Measurements from ENCODE around the gene MYO10.
"Not testable (repeated sequence)": the region's sequence is repeated elsewhere in the genome, so short reads cannot be mapped to it uniquely, and the experiment has no call there.

Gene MYO10

DNA sequence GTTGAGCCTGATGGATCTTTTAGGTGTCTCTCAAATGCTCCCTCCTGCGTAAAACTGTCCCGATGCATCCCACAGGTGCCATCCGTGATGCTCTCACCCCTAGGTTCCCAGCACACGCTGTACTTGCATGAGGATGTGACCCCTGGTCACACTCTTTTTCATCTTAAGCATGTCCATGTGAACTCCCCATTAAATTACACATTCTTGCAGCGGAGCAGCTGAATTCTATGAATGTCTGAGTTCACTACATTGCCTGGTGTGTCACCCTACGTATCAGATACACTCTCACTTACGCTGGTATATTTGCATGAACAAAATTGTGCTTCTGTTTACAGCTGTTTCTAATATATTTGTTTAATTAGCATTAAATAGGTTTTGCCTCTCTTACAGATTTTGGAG, 214.0 kb downstream of the MYO10 start:
- DNase-seq (ENCODE audit: low read depth in 1 of 2, low spot score in 1 of 2): no peak

GRCh38 chr5:16721151-16722096, 214.7 kb downstream of the MYO10 start:
- no peak for DNase-seq (ENCODE audit: low read depth in 1 of 2, low spot score in 1 of 2)

DNA sequence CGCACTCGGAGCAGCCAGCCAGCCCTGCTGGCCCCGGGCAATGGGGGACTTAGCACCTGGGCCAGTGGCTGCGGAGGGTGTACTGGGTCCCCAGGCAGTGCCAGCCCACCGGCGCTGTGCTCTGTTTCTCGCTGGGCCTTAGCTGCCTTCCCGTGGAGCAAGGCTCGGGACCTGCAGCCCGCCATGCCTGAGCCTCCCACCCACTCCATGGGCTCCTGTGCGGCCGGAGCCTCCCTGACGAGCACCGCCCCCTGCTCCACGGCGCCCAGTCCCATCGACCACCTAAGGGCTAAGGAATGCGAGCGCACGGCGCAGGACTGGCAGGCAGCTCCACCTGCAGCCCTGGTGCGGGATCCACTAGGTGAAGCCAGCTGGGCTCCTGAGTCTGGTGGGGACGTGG, 218.1 kb downstream of the MYO10 start:
- DNase-seq (ENCODE audit: low read depth in 1 of 2, low spot score in 1 of 2): not testable (repeated sequence)

DNA sequence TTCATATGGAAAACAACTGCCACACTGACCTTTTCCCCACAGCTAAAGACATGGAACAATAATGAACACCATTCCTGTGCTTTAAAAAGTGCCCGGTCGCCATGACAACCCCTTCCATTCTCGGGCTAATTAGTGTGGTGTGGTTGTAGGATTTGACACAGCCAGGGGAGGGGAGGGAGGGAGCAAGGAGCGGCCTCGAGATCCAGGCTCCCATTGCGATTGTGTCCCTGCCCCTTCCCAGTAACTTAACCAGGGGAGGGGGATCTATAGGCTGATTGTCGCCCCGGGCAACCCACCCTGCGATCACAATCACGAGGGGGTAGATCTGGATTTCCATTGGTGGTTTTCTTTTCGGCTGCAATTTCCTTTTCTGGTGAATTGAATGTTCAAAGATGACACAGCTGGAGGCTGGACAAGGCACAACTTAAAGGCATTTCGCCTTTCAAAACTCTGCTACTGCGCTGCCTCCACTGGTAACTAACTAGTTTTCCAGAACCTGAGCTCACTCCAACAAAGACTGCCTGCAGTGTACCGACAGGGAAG, 222.6 kb downstream of the MYO10 start:
- no peak for DNase-seq (ENCODE audit: low read depth in 1 of 2, low spot score in 1 of 2)

DNA sequence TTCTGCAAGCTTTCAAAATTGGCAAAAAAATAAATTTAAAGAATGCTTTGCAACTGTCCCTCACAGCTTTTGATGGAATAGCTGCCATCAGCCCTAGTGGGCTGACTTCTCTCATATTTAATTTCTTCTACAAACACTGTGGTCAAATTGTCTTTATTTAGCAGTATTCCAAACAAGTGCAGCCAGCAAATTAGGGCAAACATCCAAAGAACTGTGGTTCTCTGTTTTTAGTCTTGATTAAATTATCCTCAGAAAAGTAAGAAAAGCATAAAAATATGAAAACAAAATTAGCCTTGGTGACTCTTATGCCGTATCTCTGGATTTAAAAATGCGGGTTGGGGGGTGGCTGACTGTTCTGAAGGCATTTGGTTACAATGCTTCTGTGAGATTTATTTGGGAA, 223.5 kb downstream of the MYO10 start:
- DNase-seq (ENCODE audit: low read depth in 1 of 2, low spot score in 1 of 2): no peak

- no peak for DNase-seq (ENCODE audit: low read depth in 1 of 2, low spot score in 1 of 2)
Measured at GRCh38 chr5:16712178-16712577, 223.9 kb downstream of the MYO10 start.

GRCh38 chr5:16709691-16710433, 226.2 kb downstream of the MYO10 start:
- no peak for DNase-seq (ENCODE audit: low read depth in 1 of 2, low spot score in 1 of 2)

GRCh38 chr5:16707869-16708192, 228.3 kb downstream of the MYO10 start:
- DNase-seq (ENCODE audit: low read depth in 1 of 2, low spot score in 1 of 2): no peak

- DNase-seq (ENCODE audit: low read depth in 1 of 2, low spot score in 1 of 2): no peak
Measured at GRCh38 chr5:16707168-16707868, 228.8 kb downstream of the MYO10 start.

DNA sequence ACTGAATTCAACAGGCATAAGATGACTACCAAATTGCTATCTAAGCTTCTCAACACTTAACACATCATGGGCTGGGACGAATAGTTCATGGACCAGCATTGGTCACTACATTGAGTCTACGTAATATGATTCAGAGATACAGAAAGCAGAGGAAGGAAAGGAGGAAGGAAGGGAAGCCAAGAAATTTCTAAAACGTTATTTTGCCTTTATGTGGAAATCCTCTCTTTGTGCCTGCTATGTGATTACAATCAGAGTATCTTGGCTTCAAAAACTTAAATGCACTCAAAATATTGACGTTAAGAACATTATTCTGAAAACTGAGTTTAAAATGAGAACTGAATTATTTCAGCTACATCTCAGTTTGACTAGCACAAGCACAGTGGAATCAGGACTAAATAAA, 231.1 kb downstream of the MYO10 start:
- DNase-seq (ENCODE audit: low read depth in 1 of 2, low spot score in 1 of 2): no peak

DNA sequence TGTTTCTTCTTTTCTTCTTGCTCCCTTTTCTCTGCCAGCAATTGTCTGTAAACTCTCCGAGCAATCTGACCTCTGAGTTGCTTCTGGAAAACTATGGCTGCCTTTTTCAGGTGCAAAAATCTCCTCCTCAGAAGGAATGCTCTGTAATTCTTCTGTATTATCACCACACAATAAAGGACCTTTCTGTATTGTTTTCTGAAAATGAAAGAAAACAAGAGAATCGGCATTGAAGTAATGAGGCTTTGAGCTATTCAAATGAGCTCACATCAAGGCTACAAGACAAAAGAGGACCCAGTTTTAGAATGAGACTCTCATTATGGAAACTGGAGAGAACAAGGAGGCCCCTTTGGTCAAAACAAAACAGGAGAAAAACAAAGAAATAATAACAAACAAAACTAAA, 233.1 kb downstream of the MYO10 start:
- DNase-seq (ENCODE audit: low read depth in 1 of 2, low spot score in 1 of 2): no peak

GRCh38 chr5:16701134-16702099, 234.7 kb downstream of the MYO10 start:
- no peak for DNase-seq (ENCODE audit: low read depth in 1 of 2, low spot score in 1 of 2)

DNA sequence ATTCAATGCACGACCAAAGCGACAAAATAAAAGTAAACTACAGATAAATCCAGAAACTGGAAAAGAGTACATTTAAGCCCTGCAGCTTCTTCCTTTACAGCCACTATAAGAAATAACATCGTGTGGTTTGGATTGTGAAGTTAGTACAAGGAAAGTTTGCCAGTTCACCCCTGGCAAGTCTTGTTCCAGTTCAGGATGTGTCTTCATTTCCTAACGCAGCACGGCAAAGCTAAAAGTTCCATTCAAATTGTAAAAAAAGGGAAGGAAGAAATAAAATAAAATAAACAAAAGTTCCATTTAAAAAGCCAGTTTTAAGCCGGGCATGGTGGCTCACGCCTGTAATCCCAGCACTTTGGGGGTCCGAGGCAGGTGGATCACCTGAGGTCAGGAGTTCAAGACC, 236.0 kb downstream of the MYO10 start:
- no peak for DNase-seq (ENCODE audit: low read depth in 1 of 2, low spot score in 1 of 2)

GRCh38 chr5:16695779-16696178, 240.3 kb downstream of the MYO10 start:
- DNase-seq (ENCODE audit: low read depth in 1 of 2, low spot score in 1 of 2): no peak

DNA sequence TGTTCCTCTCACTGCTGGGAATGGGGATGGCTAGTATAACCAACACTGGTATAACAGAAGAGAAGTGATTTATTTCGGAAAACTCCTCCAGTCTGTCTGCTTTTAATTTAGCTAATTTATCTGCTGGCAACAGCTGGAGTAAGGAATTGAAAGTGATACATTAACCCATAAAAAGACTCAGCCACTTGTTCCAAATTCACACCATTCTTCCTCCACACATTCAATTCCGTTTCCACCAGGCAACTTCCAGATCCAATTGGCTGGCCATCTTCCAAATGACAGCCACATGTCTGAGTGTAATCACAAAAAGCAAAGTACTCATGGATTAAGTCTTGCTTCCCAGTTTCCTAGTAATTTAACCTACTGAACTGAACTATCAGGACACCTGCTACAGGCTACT, 242.2 kb downstream of the MYO10 start:
- no peak for DNase-seq (ENCODE audit: low read depth in 1 of 2, low spot score in 1 of 2)

- no peak for DNase-seq (ENCODE audit: low read depth in 1 of 2, low spot score in 1 of 2)
Measured at GRCh38 chr5:16691731-16692130, 244.4 kb downstream of the MYO10 start.

DNA sequence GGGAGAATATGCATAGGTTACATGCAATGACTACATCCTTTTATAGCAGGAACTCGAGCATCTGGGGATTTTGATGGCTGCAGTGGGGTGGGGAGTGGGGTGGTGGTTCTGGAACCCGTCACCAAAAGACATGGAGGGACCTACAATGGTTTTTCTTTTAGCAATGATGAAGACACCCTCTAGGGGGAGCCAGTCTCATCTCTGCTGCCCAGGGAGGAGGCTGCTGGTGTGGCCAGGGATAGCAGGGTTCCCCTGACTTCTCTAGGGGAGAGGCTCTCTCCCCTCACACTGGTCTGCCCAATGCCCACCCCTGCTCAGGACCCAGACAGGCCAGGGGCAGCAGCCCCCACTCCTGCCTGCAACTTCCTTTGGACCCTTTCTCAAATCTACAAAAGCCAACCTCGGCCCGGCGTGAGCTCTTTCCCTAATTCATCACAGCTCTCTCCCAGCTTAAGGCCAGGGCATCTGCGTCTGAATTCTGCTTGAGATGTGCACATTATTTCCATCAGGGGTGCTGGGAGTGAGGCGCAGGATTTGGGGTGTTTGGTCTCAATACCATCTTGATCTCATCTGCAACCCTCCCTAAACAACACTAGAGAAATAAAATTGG, 245.7 kb downstream of the MYO10 start:
- DNase-seq (ENCODE audit: low read depth in 1 of 2, low spot score in 1 of 2): no peak

GRCh38 chr5:16687898-16688297, 248.2 kb downstream of the MYO10 start:
- DNase-seq (ENCODE audit: low read depth in 1 of 2, low spot score in 1 of 2): no peak

GRCh38 chr5:16685069-16685468, 251.0 kb downstream of the MYO10 start:
- no peak for DNase-seq (ENCODE audit: low read depth in 1 of 2, low spot score in 1 of 2)

DNA sequence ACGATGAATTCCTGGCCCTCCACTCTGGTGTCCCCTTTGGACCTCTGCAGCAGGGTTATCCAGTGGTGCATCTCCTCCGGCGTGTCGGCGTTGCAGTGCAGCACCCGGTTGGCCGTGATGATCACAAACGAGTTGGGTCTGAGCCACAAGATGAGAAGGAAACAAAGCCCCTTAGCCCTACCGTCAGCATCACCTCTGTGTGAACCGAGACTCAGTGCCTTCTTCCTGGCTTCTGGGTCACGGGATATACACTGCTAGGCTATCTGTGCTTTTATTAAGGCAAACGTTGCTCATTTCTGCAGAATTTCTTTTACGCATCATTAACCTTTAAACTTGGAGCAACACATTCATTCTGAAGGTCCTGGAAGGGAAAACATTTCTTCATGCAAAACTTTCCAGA, 254.2 kb downstream of the MYO10 start:
- DNase-seq (ENCODE audit: low read depth in 1 of 2, low spot score in 1 of 2): no peak
